ENCODE results near the gene DPH5.

- TF ChIP-seq, protein P1, sequence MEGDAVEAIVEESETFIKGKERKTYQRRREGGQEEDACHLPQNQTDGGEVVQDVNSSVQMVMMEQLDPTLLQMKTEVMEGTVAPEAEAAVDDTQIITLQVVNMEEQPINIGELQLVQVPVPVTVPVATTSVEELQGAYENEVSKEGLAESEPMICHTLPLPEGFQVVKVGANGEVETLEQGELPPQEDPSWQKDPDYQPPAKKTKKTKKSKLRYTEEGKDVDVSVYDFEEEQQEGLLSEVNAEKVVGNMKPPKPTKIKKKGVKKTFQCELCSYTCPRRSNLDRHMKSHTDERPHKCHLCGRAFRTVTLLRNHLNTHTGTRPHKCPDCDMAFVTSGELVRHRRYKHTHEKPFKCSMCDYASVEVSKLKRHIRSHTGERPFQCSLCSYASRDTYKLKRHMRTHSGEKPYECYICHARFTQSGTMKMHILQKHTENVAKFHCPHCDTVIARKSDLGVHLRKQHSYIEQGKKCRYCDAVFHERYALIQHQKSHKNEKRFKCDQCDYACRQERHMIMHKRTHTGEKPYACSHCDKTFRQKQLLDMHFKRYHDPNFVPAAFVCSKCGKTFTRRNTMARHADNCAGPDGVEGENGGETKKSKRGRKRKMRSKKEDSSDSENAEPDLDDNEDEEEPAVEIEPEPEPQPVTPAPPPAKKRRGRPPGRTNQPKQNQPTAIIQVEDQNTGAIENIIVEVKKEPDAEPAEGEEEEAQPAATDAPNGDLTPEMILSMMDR (conservative IDR thresholded peaks at IDR 0.05; ENCODE audit: low read length): no peak
- TF ChIP-seq EZH2phosphoT487 (IDR thresholded peaks at IDR 0.05; ENCODE audit: borderline replicate concordance): no peak
Measured at GRCh38 chr1:101008229-101008834, 17.3 kb downstream of the DPH5 start.
